Endothelial cell of umbilical vein (primary cell): ENCODE results near the gene NXPE3. TPM values are rescaled to one million over a fixed set of nuclear protein-coding genes. Genes with fewer than 3 reads are reported as not detected.

ENCODE experiments used
- BruUV-seq: library from RNA; stranded (reverse); fragments of 400-500 nt; replicated peaks from 2 replicates; lab custom pipeline; 2021; lab: Mats Ljungman, UMichigan
- CTCF ChIA-PET: fragments of 300-600, 350-600 bp; sonication (Branson Sonifier 250); formaldehyde crosslinking; loops from one replicate; lab custom pipeline; 2021; ENCODE audit warnings: antibody characterized with exemption, inconsistent platforms; lab: Charles Lee
- POLR2A ChIA-PET: fragments of 300-600, 350-600 bp; sonication (Branson Sonifier 250); formaldehyde crosslinking; loops from one replicate; lab custom pipeline; 2021; ENCODE audit warnings: antibody characterized with exemption, inconsistent platforms; lab: Charles Lee
- DNase-seq: peaks from one replicate; pipeline ENCODE4 v3.0.0-alpha.2; 2011; ENCODE audit warnings: low read depth, low spot score
- FAIRE-seq: peaks from 2 replicates; lab custom pipeline; 2011; peaks lifted over from hg19 to GRCh38; lab: Jason Lieb, UNC
- H2AFZ ChIP-seq: 2 replicates; pipeline ENCODE4 v1.6.0; 2012; ENCODE audit warnings: low read depth, low read length, control low read depth, inconsistent platforms
- H3K27ac ChIP-seq: 2 replicates; pipeline ENCODE4 v1.5.1; 2011; ENCODE audit warnings: low read depth, mild to moderate bottlenecking, control low read depth, low read length, moderate library complexity; ENCODE audit not compliant: insufficient read depth
- H3K27me3 ChIP-seq, 2 experiments: 2 replicates each; pipeline versions ENCODE4 v1.6.0 to v1.6.1; 2011; ENCODE audit warnings: low read length in 2 of 2, mixed read lengths in 1 of 2; ENCODE audit not compliant: control insufficient read depth in 2 of 2, insufficient read depth in 2 of 2
- H3K36me3 ChIP-seq, 2 experiments: 2 replicates in 1 of 2; 3 replicates in 1 of 2; pipeline ENCODE4 v1.5.1; 2011; ENCODE audit warnings: low read length in 2 of 2, mild to moderate bottlenecking in 1 of 2, moderate library complexity in 1 of 2; ENCODE audit not compliant: control insufficient read depth in 2 of 2, insufficient read depth in 2 of 2; ENCODE audit errors: extremely low read depth in 1 of 2
- H3K4me1 ChIP-seq: 3 replicates; pipeline ENCODE4 v1.5.1; 2011; ENCODE audit warnings: mild to moderate bottlenecking, low read length; ENCODE audit not compliant: control insufficient read depth, insufficient read depth; ENCODE audit errors: extremely low read depth
- H3K4me2 ChIP-seq: 2 replicates; pipeline ENCODE4 v1.6.1; 2011; ENCODE audit warnings: low read length, control low read depth, mixed read lengths; ENCODE audit not compliant: insufficient read depth
- H3K4me3 ChIP-seq, 3 experiments: fragments of 200-600 bp in 1 of 3; sonication (generic), shearing (Covaris generic) in 1 of 3; replicated peaks in 1 of 3; 2 replicates each; pipeline ENCODE4 v1.5.1; 2011 to 2016; ENCODE audit warnings: control low read depth in 3 of 3, low read length in 3 of 3, mild to moderate bottlenecking in 2 of 3, inconsistent platforms in 1 of 3, low read depth in 1 of 3, moderate library complexity in 1 of 3; ENCODE audit not compliant: insufficient read depth in 1 of 3
- H3K79me2 ChIP-seq: 2 replicates; pipeline ENCODE4 v1.6.0; 2012; ENCODE audit warnings: low read length, inconsistent platforms; ENCODE audit not compliant: control insufficient read depth, insufficient read depth
- H3K9ac ChIP-seq: replicated peaks from 2 replicates; pipeline ENCODE3; 2011; ENCODE audit warnings: low read length, control low read depth; ENCODE audit not compliant: insufficient read depth; ENCODE audit errors: extremely low read depth
- H3K9me1 ChIP-seq: replicated peaks from 3 replicates; pipeline ENCODE4 v1.6.0; 2011; ENCODE audit warnings: mild to moderate bottlenecking, low read length; ENCODE audit not compliant: control insufficient read depth, insufficient read depth; ENCODE audit errors: extremely low read depth
- H3K9me3 ChIP-seq: replicated peaks from 2 replicates; pipeline ENCODE4 v1.5.1; 2012; ENCODE audit warnings: low read length, inconsistent platforms; ENCODE audit not compliant: control insufficient read depth, insufficient read depth
- H4K20me1 ChIP-seq: replicated peaks from 2 replicates; pipeline ENCODE3; 2011; ENCODE audit warnings: mild to moderate bottlenecking, low read length; ENCODE audit not compliant: control insufficient read depth, insufficient read depth; ENCODE audit errors: extremely low read depth
- CTCF ChIP-seq, 2 donors: IDR thresholded peaks; 1 replicate in 1 of 2; 2 replicates in 1 of 2; pipeline ENCODE4 v1.5.1; 2011; ENCODE audit warnings: low read length in 2 of 2, mild to moderate bottlenecking in 2 of 2, moderate library complexity in 2 of 2, control low read depth in 1 of 2, inconsistent platforms in 1 of 2, low read depth in 1 of 2; ENCODE audit not compliant: insufficient read depth in 1 of 2; ENCODE audit errors: extremely low read depth in 1 of 2
- EZH2 ChIP-seq: IDR thresholded peaks from 2 replicates; pipeline ENCODE4 v1.6.1; 2012; ENCODE audit warnings: borderline replicate concordance, low read depth, mild to moderate bottlenecking, moderate library complexity, low read length, inconsistent platforms; ENCODE audit not compliant: severe bottlenecking
- FOS ChIP-seq: IDR thresholded peaks from 2 replicates; pipeline ENCODE4 v1.6.1; 2011; ENCODE audit warnings: mild to moderate bottlenecking, low read length, moderate library complexity, borderline replicate concordance; ENCODE audit not compliant: insufficient read depth
- MAX ChIP-seq: IDR thresholded peaks from 2 replicates; pipeline ENCODE4 v1.6.1; 2011; ENCODE audit not compliant: insufficient read depth, insufficient read length
- MYC ChIP-seq: IDR thresholded peaks from one replicate; pipeline ENCODE4 v1.6.1; 2011; ENCODE audit warnings: mild to moderate bottlenecking, low read depth, low read length
- POLR2A ChIP-seq: IDR thresholded peaks from 2 replicates; pipeline ENCODE4 v1.6.1; 2012; ENCODE audit warnings: low read depth, mild to moderate bottlenecking, control low read depth, low read length
- POLR2AphosphoS5 ChIP-seq: IDR thresholded peaks from 2 replicates; pipeline ENCODE4 v1.6.1; 2012; ENCODE audit warnings: low read depth, mild to moderate bottlenecking, control low read depth, low read length, moderate library complexity; ENCODE audit not compliant: insufficient read depth
- dilution Hi-C: fragments of 300-500 bp; cut with MboI; formaldehyde crosslinking; loops from one replicate; pipeline ENCODE4 v1.15.0; 2019; ENCODE audit warnings: low sequenced_read_pairs; ENCODE audit not compliant: extremely low pct_ligation_motif_present
- intact Hi-C: fragments of 100-400 bp; cut with micrococcal nuclease; formaldehyde crosslinking; loops from one replicate; pipeline ENCODE4 v1.10.0; 2022
- polyA plus RNA-seq, 4 experiments: library from polyadenylated mRNA; depleted of rRNA in 3 of 4; stranded (reverse) in 3 of 4; unstranded in 1 of 4; fragments of >200 nt; gene quantifications; 2 replicates each; pipeline versions ENCODE4 v1.2.1 to v1.2.3, GENCODE V29; 2011 to 2012; ENCODE audit warnings: missing spikeins in 1 of 4
- total RNA-seq: library from RNA; stranded (reverse); gene quantifications from 2 replicates; pipeline ENCODE4 v1.2.3, GENCODE V29; 2021

Gene NXPE3
- total and polyA plus RNA-seq, 2 donors (not counting 3 experiments of a cell fraction or from before 2014, with no cell fraction given): 13.7 to 20.3 TPM

- peaks cover 0 to 6% of the 10 kb centered on the region in 2 experiments for H3K36me3 ChIP-seq
- H3K9me3 ChIP-seq: no peaks in the 10 kb centered on the region
- H3K9me1 ChIP-seq: no peaks in the 10 kb centered on the region
- no peak overlapping the region for H3K4me2 ChIP-seq
- H4K20me1 ChIP-seq: no peaks in the 10 kb centered on the region
- no peak overlapping the region for H3K9ac ChIP-seq
- dilution Hi-C loops: no loop called here
- TF ChIP-seq EZH2: no peak
- no peak for TF ChIP-seq FOS
- TF ChIP-seq MYC: no peak
- TF ChIP-seq MAX: no peak
- TF ChIP-seq POLR2AphosphoS5: no peak
- no peak for TF ChIP-seq POLR2A
- no peak for TF ChIP-seq CTCF (IDR thresholded peaks at IDR 0.05; ENCODE audit: extremely low read depth in 1 of 2, insufficient read depth in 1 of 2, low read depth in 1 of 2, low read length in 2 of 2)
- intact Hi-C loops: no loop called here
- FAIRE-seq (no peak), DNase-seq (no peak)
- no peak overlapping the region for H3K27ac ChIP-seq
- no peak overlapping the region for H2AFZ ChIP-seq
- no peaks in the 10 kb centered on the region for H3K79me2 ChIP-seq
- H3K4me3 ChIP-seq: no peak overlapping the region
- BruUV-seq: no TSS peak
- CTCF ChIA-PET: interaction anchor here (1.2 to 3.5 kb wide), 3 partner anchors 42 to 408 kb away, joined by 3 to 20 read pairs (median 11); no protein-coding TSS in a partner anchor
- POLR2A ChIA-PET: interaction anchor here (1.9 kb wide), 1 partner anchor 28 kb away, joined by 9 read pairs; the partner anchor contains the start of gene NFKBIZ
- peaks cover 4% of the 10 kb centered on the region for H3K4me1 ChIP-seq
- H3K27me3 ChIP-seq: no peaks in the 10 kb centered on the region
These were observed 42.5 kb downstream of the NXPE3 start for GRCh38 chr3:101821503-101821902.
